ENCODE measurements around the gene PPM1H. TPM values are rescaled to one million over a fixed set of nuclear protein-coding genes. Genes with fewer than 3 reads are reported as not detected.
A peak's percentile ranks its signal among the peaks of the same experiment; 100 is the strongest.

Gene PPM1H
- total and polyA plus RNA-seq, 2 of the 8 experiments (the other 6 are each of a cell fraction or from before 2014, with no cell fraction given) = 16.4 to 36.1 TPM

DNA sequence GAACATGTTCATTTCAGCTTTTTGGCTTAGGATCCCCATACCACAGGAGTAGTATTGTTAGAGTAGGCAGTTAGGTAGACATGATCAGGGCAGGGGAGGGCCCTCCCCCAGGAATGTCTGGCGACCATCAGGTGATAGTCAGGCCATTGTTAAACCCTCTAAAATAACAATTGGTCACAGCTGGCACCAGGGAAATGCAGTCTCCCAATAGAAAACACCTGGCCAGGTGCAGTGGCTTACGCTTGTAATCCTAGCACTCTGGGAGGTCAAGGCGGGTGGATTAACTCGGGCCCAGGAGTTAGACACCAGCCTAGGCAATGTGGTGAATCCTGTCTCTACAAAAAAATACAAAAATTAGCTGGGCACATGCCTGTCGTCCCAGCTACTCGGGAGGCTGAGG, 281.2 kb downstream of the PPM1H start (continued):
- TF ChIP-seq RBBP5 (IDR thresholded peaks at IDR 0.05; ENCODE audit: borderline replicate concordance, low read depth, low read length) (no peak), POLR2AphosphoS5 (IDR thresholded peaks at IDR 0.05; ENCODE audit: low read depth, low read length) (peak; percentile 99), RXRA (IDR thresholded peaks at IDR 0.05; ENCODE audit: insufficient read depth, low read depth, low read length) (peak; percentile 93; the same call in 1 of the 2 replicates), CBX8 (IDR thresholded peaks at IDR 0.05; ENCODE audit: borderline replicate concordance, low read depth, low read length) (no peak), SP2 (IDR thresholded peaks at IDR 0.05; ENCODE audit: low read length) (no peak), BCL11A (IDR thresholded peaks at IDR 0.05; ENCODE audit: low read depth in 2 of 2, low read length in 2 of 2) (peak; percentile 89 to 96), FOSL1 (IDR thresholded peaks at IDR 0.05; ENCODE audit: insufficient read depth, low read depth, low read length) (no peak), MAFK (IDR thresholded peaks at IDR 0.05; ENCODE audit: low read depth, low read length) (no peak), BRCA1 (IDR thresholded peaks at IDR 0.05; ENCODE audit: low read depth, low read length) (no peak), SP1 (IDR thresholded peaks at IDR 0.05; ENCODE audit: low read depth, low read length) (peak; percentile 94), POU5F1 (IDR thresholded peaks at IDR 0.05; ENCODE audit: low read depth, low read length) (peak; percentile 73; the same call in 1 of the 2 replicates), E2F6 (IDR thresholded peaks at IDR 0.05) (0 out of 2 replicates have a peak, but pooled peaks have one; percentile 13), HDAC2 (IDR thresholded peaks at IDR 0.05; ENCODE audit: borderline replicate concordance in 1 of 2, low read depth in 2 of 2, low read length in 2 of 2) (peak; percentile 82 to 91; a peak in 2 of 4 replicates), TCF12 (IDR thresholded peaks at IDR 0.05; ENCODE audit: low read depth, low read length) (peak; percentile 100), JUND (IDR thresholded peaks at IDR 0.05; ENCODE audit: low read length) (no peak), EP300 (IDR thresholded peaks at IDR 0.05; ENCODE audit: borderline replicate concordance in 1 of 2, low read depth in 2 of 2, low read length in 2 of 2) (peak; percentile 35 to 99), NANOG (IDR thresholded peaks at IDR 0.05; ENCODE audit: insufficient read depth, low read depth, low read length, poor library complexity, severe bottlenecking) (peak; percentile 99), CEBPB (IDR thresholded peaks at IDR 0.05; ENCODE audit: low read depth, low read length) (no peak), KDM4A (IDR thresholded peaks at IDR 0.05; ENCODE audit: low read depth, low read length, severe bottlenecking) (no peak), CBX5 (IDR thresholded peaks at IDR 0.05; ENCODE audit: low read depth, low read length) (no peak), SIN3A (conservative IDR thresholded peaks at IDR 0.05 in 1 of 2, IDR thresholded peaks at IDR 0.05 in 1 of 2; ENCODE audit: low read depth in 1 of 2, low read length in 2 of 2) (no peak; a peak in 1 of 4 replicates), ZNF274 (IDR thresholded peaks at IDR 0.05; ENCODE audit: borderline replicate concordance, extremely low read depth, low read length) (peak; percentile 66), SIRT6 (IDR thresholded peaks at IDR 0.05; ENCODE audit: low read length) (no peak), RNF2 (IDR thresholded peaks at IDR 0.05; ENCODE audit: borderline replicate concordance, low read depth, low read length, missing control alignments, poor library complexity, severe bottlenecking) (no peak)
